AG04450 (cell line): ENCODE results near the gene CACNB2. TPM values are rescaled to one million over a fixed set of nuclear protein-coding genes. Genes with fewer than 3 reads are reported as not detected.

ENCODE experiments used
- CTCF ChIA-PET: fragments of 300-600, 350-600 bp; formaldehyde crosslinking; extraction: SDS; loops from one replicate; lab custom pipeline; 2022; ENCODE audit warnings: antibody characterized with exemption, inconsistent platforms; lab: Charles Lee
- POLR2A ChIA-PET: fragments of 350-600 bp; formaldehyde crosslinking; extraction: SDS; loops from one replicate; lab custom pipeline; 2021; ENCODE audit warnings: antibody characterized with exemption, inconsistent platforms; lab: Yijun Ruan, JAX
- DNase-seq: peaks from one replicate; pipeline ENCODE4 v3.0.0-alpha.2; 2011; ENCODE audit warnings: low read depth, low spot score
- H3K27ac ChIP-seq: one replicate; pipeline ENCODE4 v1.5.1; 2012; ENCODE audit warnings: low read depth, low read length, control low read depth
- H3K27me3 ChIP-seq: one replicate; pipeline ENCODE4 v1.6.0; 2012; ENCODE audit warnings: low read length; ENCODE audit not compliant: control insufficient read depth, insufficient read depth
- H3K4me3 ChIP-seq: 2 replicates; pipeline ENCODE4 v1.5.1; 2011; ENCODE audit warnings: mild to moderate bottlenecking, low read depth, low read length, control low read depth
- H3K9me3 ChIP-seq: 2 replicates; pipeline ENCODE4 v1.5.1; 2012; ENCODE audit warnings: low read length; ENCODE audit not compliant: control insufficient read depth, insufficient read depth
- polyA minus RNA-seq: library from RNA; depleted of rRNA, polyadenylated mRNA; stranded (reverse); fragments of >200 nt; gene quantifications from 2 replicates; pipeline ENCODE4 v1.2.3, GENCODE V29; 2011; rRNA and poly(A)+ RNA removed
- polyA plus RNA-seq: library from polyadenylated mRNA; depleted of rRNA; stranded (reverse); fragments of >200 nt; gene quantifications from 2 replicates; pipeline ENCODE4 v1.2.3, GENCODE V29; 2011; rRNA removed
- TF ChIP-seq, protein P1 (sequence below): IDR thresholded peaks from 2 replicates; pipeline ENCODE4 v1.5.1; 2011; ENCODE audit warnings: low read depth, low read length, control low read depth, inconsistent platforms

CACNB2 gene
- polyA plus RNA-seq (0.76 and 0.93 TPM in 2 replicates), polyA minus RNA-seq (2.0 and 5.9 TPM in 2 replicates)

DNA sequence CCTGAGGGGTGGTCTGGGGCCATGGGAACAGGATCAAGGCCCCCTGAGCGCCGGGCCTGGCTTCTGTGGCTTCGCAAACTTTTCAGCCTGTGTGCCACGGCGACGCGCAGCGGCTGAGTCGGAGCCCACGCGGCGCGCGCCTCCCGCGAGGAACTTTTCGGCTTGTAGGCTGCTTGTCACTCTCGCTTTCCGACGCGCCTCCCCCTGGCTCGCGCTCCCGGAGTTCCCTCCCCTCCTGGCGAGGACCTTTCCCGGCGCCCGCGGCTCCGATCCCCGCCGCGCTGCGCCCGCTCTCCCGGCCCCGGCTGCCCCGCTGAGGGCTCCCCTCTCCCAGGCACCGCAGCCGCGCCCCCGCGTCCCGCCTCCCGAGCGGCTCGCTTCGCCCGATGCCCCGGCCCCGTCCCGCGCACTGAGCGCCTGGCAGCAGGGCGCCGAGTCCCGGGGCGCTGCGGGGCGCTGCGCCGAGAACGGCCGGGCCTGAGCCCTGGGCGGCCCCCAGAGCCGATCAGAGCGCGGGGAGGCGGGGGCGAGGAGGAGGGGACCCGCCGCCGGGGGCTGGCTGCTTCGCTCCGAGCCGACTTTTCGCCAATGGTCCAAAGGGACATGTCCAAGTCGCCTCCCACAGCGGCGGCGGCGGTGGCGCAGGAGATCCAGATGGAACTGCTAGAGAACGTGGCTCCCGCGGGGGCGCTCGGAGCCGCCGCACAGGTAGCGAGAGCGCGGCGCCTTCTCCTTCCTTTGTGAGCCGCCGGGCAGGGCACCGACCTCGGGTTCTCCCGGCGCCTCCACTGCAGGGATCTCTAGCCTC is at the start of gene CACNB2:
TSS of gene CACNB2 (plus strand) at position 276 of the 808 bp plus-strand sequence.
- Histone ChIP-seq H3K27me3 (peaks cover 36% of the 10 kb centered on the region), H3K4me3 (peak within 1 kb of the TSS; percentile 63), H3K27ac (no peak within 1 kb of the TSS), H3K9me3 (no peaks in the 10 kb centered on the region; the same call in 1 of the 2 replicates)
- TF ChIP-seq, protein P1, sequence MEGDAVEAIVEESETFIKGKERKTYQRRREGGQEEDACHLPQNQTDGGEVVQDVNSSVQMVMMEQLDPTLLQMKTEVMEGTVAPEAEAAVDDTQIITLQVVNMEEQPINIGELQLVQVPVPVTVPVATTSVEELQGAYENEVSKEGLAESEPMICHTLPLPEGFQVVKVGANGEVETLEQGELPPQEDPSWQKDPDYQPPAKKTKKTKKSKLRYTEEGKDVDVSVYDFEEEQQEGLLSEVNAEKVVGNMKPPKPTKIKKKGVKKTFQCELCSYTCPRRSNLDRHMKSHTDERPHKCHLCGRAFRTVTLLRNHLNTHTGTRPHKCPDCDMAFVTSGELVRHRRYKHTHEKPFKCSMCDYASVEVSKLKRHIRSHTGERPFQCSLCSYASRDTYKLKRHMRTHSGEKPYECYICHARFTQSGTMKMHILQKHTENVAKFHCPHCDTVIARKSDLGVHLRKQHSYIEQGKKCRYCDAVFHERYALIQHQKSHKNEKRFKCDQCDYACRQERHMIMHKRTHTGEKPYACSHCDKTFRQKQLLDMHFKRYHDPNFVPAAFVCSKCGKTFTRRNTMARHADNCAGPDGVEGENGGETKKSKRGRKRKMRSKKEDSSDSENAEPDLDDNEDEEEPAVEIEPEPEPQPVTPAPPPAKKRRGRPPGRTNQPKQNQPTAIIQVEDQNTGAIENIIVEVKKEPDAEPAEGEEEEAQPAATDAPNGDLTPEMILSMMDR: no peak
- CTCF ChIA-PET: no interaction called here
- DNase-seq: no peak
- POLR2A ChIA-PET: no interaction called here

DNA sequence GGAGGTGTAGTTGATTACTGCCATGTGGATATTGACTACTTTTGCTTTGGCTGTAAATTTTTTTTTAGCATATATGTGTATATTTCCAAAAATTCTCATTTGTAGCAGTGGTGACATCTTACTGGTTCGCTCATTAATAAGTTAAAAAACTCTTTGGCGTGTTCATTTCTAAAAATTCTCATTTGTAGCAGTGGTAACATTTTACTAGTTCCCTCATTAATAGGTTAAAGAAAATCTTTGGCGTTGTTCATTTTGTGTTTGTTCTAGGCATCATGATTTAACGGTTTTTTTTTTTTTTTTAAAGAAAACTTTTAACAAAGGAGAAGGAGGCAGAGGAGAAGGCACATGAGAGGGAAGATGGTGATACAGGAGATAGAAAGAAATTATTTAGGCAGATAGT is 45.9 kb upstream of the CACNB2 start:
- CTCF ChIA-PET: no interaction called here
- DNase-seq: no peak
- H3K27ac ChIP-seq: no peak overlapping the region
- no peaks in the 10 kb centered on the region for H3K9me3 ChIP-seq
- H3K27me3 ChIP-seq: peaks cover 2% of the 10 kb centered on the region
- TF ChIP-seq, protein P1: no peak
- no peak overlapping the region for H3K4me3 ChIP-seq
- POLR2A ChIA-PET: no interaction called here

DNA sequence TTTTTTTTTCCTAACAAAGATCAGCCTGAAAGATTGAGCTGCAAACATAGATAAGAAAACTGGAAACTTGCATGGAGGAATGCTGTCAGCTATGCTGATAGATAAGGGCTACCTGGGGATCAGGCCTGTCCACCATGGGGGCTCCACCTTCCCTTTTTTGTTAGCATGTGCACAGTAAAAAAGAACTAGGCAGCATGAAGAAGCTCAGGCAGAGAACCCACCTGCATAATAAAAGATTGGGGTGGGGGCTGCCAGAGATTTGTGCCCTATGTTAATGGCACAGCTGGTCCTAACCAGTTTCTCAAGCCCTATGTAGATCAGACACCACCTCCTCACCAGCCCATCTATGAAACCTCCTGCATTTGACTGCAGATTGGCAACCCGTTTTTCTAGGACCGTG is 45.4 kb upstream of the CACNB2 start:
- no peak for DNase-seq
- H3K27ac ChIP-seq: no peak overlapping the region
- ChIA-PET CTCF (no interaction called here), POLR2A (no interaction called here)
- no peaks in the 10 kb centered on the region for H3K9me3 ChIP-seq
- TF ChIP-seq, protein P1: no peak
- peaks cover 2% of the 10 kb centered on the region for H3K27me3 ChIP-seq
- no peak overlapping the region for H3K4me3 ChIP-seq

DNA sequence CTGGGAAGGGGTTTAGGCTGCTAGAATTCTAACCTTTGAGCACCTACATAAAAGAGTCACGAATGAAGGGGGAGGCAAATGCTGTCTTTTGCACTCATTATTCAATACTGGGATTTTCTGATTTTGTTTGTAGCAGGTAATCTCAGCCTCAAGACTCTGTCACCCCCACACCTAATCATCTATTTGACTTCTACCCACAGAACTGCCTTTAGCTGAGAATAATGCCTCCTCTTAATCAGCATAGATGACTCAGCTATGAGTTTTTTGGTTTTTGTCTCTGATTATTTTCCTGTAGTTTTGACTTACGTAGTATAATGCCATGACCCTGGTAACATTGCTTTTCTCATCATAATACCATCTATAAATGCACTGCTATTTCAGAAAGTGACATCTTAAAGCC is 42.7 kb upstream of the CACNB2 start:
- TF ChIP-seq, protein P1: no peak
- DNase-seq: no peak
- CTCF ChIA-PET: no interaction called here
- Histone ChIP-seq H3K4me3 (no peak overlapping the region), H3K27ac (no peak overlapping the region), H3K9me3 (no peaks in the 10 kb centered on the region), H3K27me3 (no peaks in the 10 kb centered on the region)
- POLR2A ChIA-PET: no interaction called here

DNA sequence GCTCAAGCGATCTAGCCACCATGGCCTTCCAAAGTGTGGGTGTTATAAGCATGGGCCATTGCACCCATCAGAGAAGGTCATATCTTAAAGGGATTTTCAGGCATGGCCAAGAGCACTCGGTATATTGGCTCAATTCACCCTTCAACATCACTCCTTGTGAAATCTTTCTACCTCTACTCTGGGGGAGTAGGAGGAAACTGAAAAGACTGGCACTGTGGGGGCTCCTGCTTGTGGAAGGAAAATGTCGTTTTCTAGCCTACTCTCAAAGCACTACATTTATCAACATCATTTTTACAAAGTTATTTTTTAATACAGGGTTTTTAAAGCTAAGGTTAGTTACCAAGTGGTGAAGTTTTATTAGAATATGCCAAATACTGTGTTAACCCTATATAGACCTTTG is 42.0 kb upstream of the CACNB2 start:
- H3K27me3 ChIP-seq: no peaks in the 10 kb centered on the region
- TF ChIP-seq, protein P1: no peak
- H3K9me3 ChIP-seq: no peaks in the 10 kb centered on the region
- H3K27ac ChIP-seq: no peak overlapping the region
- CTCF ChIA-PET: interaction anchor here (1.7 kb wide), 1 partner anchor 250 kb away, joined by 6 read pairs; no protein-coding TSS in a partner anchor
- POLR2A ChIA-PET: no interaction called here
- no peak for DNase-seq
- no peak overlapping the region for H3K4me3 ChIP-seq
